H1 (cell line): ENCODE results near the gene NUDT1. TPM values are rescaled to one million over a fixed set of nuclear protein-coding genes. Genes with fewer than 3 reads are reported as not detected.

Source experiments
- CTCF ChIA-PET: fragments of 300-600 bp; sonication (Branson Sonifier 250); formaldehyde crosslinking; loops from one replicate; lab custom pipeline; 2021; ENCODE audit not compliant: partially characterized antibody; lab: Charles Lee
- POLR2A ChIA-PET: fragments of 300-600 bp; sonication (Branson Sonifier 250); formaldehyde crosslinking; loops from one replicate; lab custom pipeline; 2021; ENCODE audit warnings: inconsistent platforms; ENCODE audit not compliant: partially characterized antibody; lab: Charles Lee
- DNase-seq, 2 experiments: peaks; one replicate each; pipeline versions ENCODE4 v3.0.0 to v3.0.0-alpha.2; 2010 to 2022; ENCODE audit warnings: low spot score in 2 of 2, low read depth in 1 of 2, mixed read lengths in 1 of 2
- FAIRE-seq: peaks from 2 replicates; lab custom pipeline; 2011; peaks lifted over from hg19 to GRCh38; lab: Jason Lieb, UNC
- H2AFZ ChIP-seq: 2 replicates; pipeline ENCODE4 v1.8.1; 2012; ENCODE audit warnings: low read length, inconsistent platforms
- H2AK5ac ChIP-seq: 2 replicates; pipeline ENCODE4 v1.6.1; 2013; ENCODE audit warnings: low read depth, low read length
- H2BK120ac ChIP-seq: replicated peaks from 2 replicates; pipeline ENCODE3; 2013; ENCODE audit warnings: low read depth, low read length, inconsistent platforms
- H2BK12ac ChIP-seq: 2 replicates; pipeline ENCODE4 v1.6.1; 2013; ENCODE audit warnings: low read depth, low read length
- H2BK15ac ChIP-seq: 2 replicates; pipeline ENCODE4 v1.6.1; 2013; ENCODE audit warnings: low read length
- H2BK20ac ChIP-seq: 2 replicates; pipeline ENCODE4 v1.6.1; 2013; ENCODE audit warnings: low read length
- H2BK5ac ChIP-seq: 2 replicates; pipeline ENCODE4 v1.6.1; 2013; ENCODE audit warnings: low read depth, low read length
- H3K14ac ChIP-seq: 2 replicates; pipeline ENCODE4 v1.6.1; 2013; ENCODE audit warnings: inconsistent platforms; ENCODE audit not compliant: insufficient read length
- H3K18ac ChIP-seq: 2 replicates; pipeline ENCODE4 v1.6.1; 2013; ENCODE audit warnings: low read length; ENCODE audit errors: extremely low read depth
- H3K23ac ChIP-seq: 2 replicates; pipeline ENCODE4 v1.6.1; 2013; ENCODE audit warnings: inconsistent platforms; ENCODE audit not compliant: insufficient read length
- H3K23me2 ChIP-seq: 2 replicates; pipeline ENCODE4 v1.6.1; 2013; ENCODE audit warnings: low read depth, low read length
- H3K27ac ChIP-seq: 2 replicates; pipeline ENCODE4 v1.6.1; 2011; ENCODE audit warnings: low read depth, low read length, inconsistent platforms
- H3K27me3 ChIP-seq, 4 experiments: replicated peaks in 1 of 4; 1 replicate in 1 of 4; 2 replicates in 3 of 4; pipeline versions ENCODE4 v1.6.1 to v1.8.1; 2011 to 2013; ENCODE audit warnings: low read length in 3 of 4, mild to moderate bottlenecking in 3 of 4, inconsistent platforms in 2 of 4, mixed read lengths in 2 of 4, moderate library complexity in 1 of 4; ENCODE audit not compliant: control insufficient read depth in 3 of 4, insufficient read depth in 3 of 4; ENCODE audit errors: extremely low read depth in 1 of 4
- H3K36me3 ChIP-seq, 4 experiments: 2 replicates each; pipeline versions ENCODE4 v1.6.1 to v1.8.1; 2011 to 2013; ENCODE audit warnings: mild to moderate bottlenecking in 4 of 4, low read length in 3 of 4, moderate library complexity in 2 of 4, control low read depth in 1 of 4, inconsistent platforms in 1 of 4; ENCODE audit not compliant: insufficient read depth in 4 of 4, control insufficient read depth in 2 of 4
- H3K4ac ChIP-seq: replicated peaks from 2 replicates; pipeline ENCODE3; 2013; ENCODE audit warnings: low read length, low read depth, mixed read lengths, inconsistent platforms; ENCODE audit not compliant: insufficient read length
- H3K4me1 ChIP-seq, 4 experiments: replicated peaks in 1 of 4; 1 replicate in 1 of 4; 2 replicates in 3 of 4; pipeline versions ENCODE4 v1.6.1 to v1.8.1; 2011 to 2013; ENCODE audit warnings: low read length in 3 of 4, inconsistent platforms in 2 of 4, mixed read lengths in 1 of 4; ENCODE audit not compliant: insufficient read depth in 4 of 4, control insufficient read depth in 3 of 4
- H3K4me2 ChIP-seq, 2 experiments: 2 replicates each; pipeline versions ENCODE4 v1.6.1 to v1.8.1; 2011 to 2013; ENCODE audit warnings: low read depth in 2 of 2, low read length in 2 of 2, control low read depth in 1 of 2, inconsistent platforms in 1 of 2, mild to moderate bottlenecking in 1 of 2; ENCODE audit not compliant: insufficient read depth in 1 of 2
- H3K4me3 ChIP-seq, 4 experiments: fragments of 200-600, 300-600 bp in 1 of 4; sonication (generic), shearing (Covaris generic), sonication (Bioruptor Twin) in 1 of 4; 2 replicates each; pipeline versions ENCODE4 v1.5.1 to v1.8.1; 2011 to 2016; ENCODE audit warnings: low read length in 4 of 4, low read depth in 3 of 4, control low read depth in 2 of 4, inconsistent platforms in 2 of 4, mild to moderate bottlenecking in 2 of 4, mixed read lengths in 1 of 4, moderate library complexity in 1 of 4; ENCODE audit not compliant: insufficient read depth in 2 of 4; ENCODE audit errors: extremely low read depth in 1 of 4
- H3K56ac ChIP-seq: replicated peaks from 2 replicates; pipeline ENCODE3; 2013; ENCODE audit warnings: low read depth, mild to moderate bottlenecking, mixed read lengths, low read length, inconsistent platforms; ENCODE audit not compliant: insufficient read length
- H3K79me1 ChIP-seq: 2 replicates; pipeline ENCODE4 v1.6.1; 2013; ENCODE audit warnings: low read depth, low read length, control low read depth
- H3K79me2 ChIP-seq, 2 experiments: 2 replicates each; pipeline versions ENCODE4 v1.6.1 to v1.8.1; 2012 to 2013; ENCODE audit warnings: low read length in 2 of 2, mild to moderate bottlenecking in 2 of 2, inconsistent platforms in 1 of 2; ENCODE audit not compliant: insufficient read depth in 2 of 2, control insufficient read depth in 1 of 2
- H3K9ac ChIP-seq, 4 experiments: replicated peaks in 1 of 4; 1 replicate in 1 of 4; 2 replicates in 3 of 4; pipeline versions ENCODE4 v1.6.1 to v1.8.1; 2011 to 2013; ENCODE audit warnings: low read depth in 3 of 4, low read length in 3 of 4, control low read depth in 2 of 4, mild to moderate bottlenecking in 2 of 4, moderate library complexity in 2 of 4, inconsistent platforms in 1 of 4; ENCODE audit errors: extremely low read depth in 1 of 4
- H3K9me3 ChIP-seq, 2 experiments: 2 replicates each; pipeline versions ENCODE4 v1.6.1 to v1.8.1; 2012 to 2013; ENCODE audit warnings: mild to moderate bottlenecking in 2 of 2, moderate library complexity in 2 of 2, control low read depth in 1 of 2, inconsistent platforms in 1 of 2, low read depth in 1 of 2, low read length in 1 of 2, mixed read lengths in 1 of 2; ENCODE audit not compliant: insufficient read depth in 2 of 2
- H4K20me1 ChIP-seq, 2 experiments: replicated peaks in 1 of 2; 2 replicates each; pipeline versions ENCODE3 to v1.8.1; 2011 to 2013; ENCODE audit warnings: inconsistent platforms in 2 of 2, low read length in 2 of 2, mild to moderate bottlenecking in 1 of 2; ENCODE audit not compliant: insufficient read depth in 2 of 2, control insufficient read depth in 1 of 2
- H4K5ac ChIP-seq: 2 replicates; pipeline ENCODE4 v1.6.1; 2013; ENCODE audit warnings: low read length, low read depth, mixed read lengths, inconsistent platforms; ENCODE audit not compliant: insufficient read length
- H4K8ac ChIP-seq: 2 replicates; pipeline ENCODE4 v1.8.0; 2013; ENCODE audit warnings: mild to moderate bottlenecking, moderate library complexity, low read length, inconsistent platforms; ENCODE audit not compliant: insufficient read depth; ENCODE audit errors: extremely low read depth
- H4K91ac ChIP-seq: replicated peaks from 2 replicates; pipeline ENCODE3; 2013; ENCODE audit warnings: low read length, mixed read lengths, inconsistent platforms; ENCODE audit not compliant: insufficient read length
- BACH1 ChIP-seq: IDR thresholded peaks from 2 replicates; pipeline ENCODE4 v1.6.1; 2012; ENCODE audit warnings: low read length, improper control_type of control experiment
- CBX5 ChIP-seq: fragments of 300-800, 300-1000 bp; sonication (generic); IDR thresholded peaks from 2 replicates; pipeline ENCODE4 v1.7.1; 2016; ENCODE audit warnings: antibody characterized with exemption, low read length, low read depth
- CTCF ChIP-seq, 3 experiments: IDR thresholded peaks; 1 replicate in 2 of 3; 2 replicates in 1 of 3; pipeline versions ENCODE4 v1.5.1 to v1.6.1; 2011; ENCODE audit warnings: low read length in 3 of 3, mild to moderate bottlenecking in 3 of 3, inconsistent platforms in 2 of 3, low read depth in 1 of 3, moderate library complexity in 1 of 3; ENCODE audit not compliant: insufficient read depth in 1 of 3; ENCODE audit errors: control extremely low read depth in 1 of 3
- GTF2F1 ChIP-seq: IDR thresholded peaks from 2 replicates; pipeline ENCODE4 v1.6.1; 2012; ENCODE audit warnings: low read depth, low read length, improper control_type of control experiment, borderline replicate concordance
- JUN ChIP-seq: IDR thresholded peaks from 2 replicates; pipeline ENCODE4 v1.6.1; 2011; ENCODE audit warnings: low read depth, mild to moderate bottlenecking, improper control_type of control experiment, low read length
- PHF8 ChIP-seq: fragments of 200-600 bp; sonication (generic); conservative IDR thresholded peaks from 2 replicates; pipeline ENCODE4 v1.7.1; 2012; ENCODE audit warnings: low read depth, mild to moderate bottlenecking, inconsistent platforms, low read length, moderate library complexity
- RAD21 ChIP-seq, 2 experiments: IDR thresholded peaks in 1 of 2; conservative IDR thresholded peaks in 1 of 2; 2 replicates each; pipeline ENCODE4 v1.6.1; 2011; ENCODE audit warnings: low read depth in 2 of 2, low read length in 2 of 2, improper control_type of control experiment in 1 of 2, inconsistent platforms in 1 of 2, mild to moderate bottlenecking in 1 of 2, moderate library complexity in 1 of 2
- SP1 ChIP-seq: IDR thresholded peaks from 2 replicates; pipeline ENCODE4 v1.6.1; 2011; ENCODE audit warnings: low read depth, low read length
- SUZ12 ChIP-seq: fragments of 200-600 bp; sonication (generic); IDR thresholded peaks from 2 replicates; pipeline ENCODE4 v1.6.1; 2012; ENCODE audit warnings: mild to moderate bottlenecking, inconsistent platforms, low read length, moderate library complexity, mixed read lengths
- WGBS, 2 experiments: shearing (Covaris generic) in 1 of 2; methylation state at CpG; one replicate each; pipeline versions ENCODE4 v1.1.6 to v1.1.7; 2013 to 2015; ENCODE audit warnings: low lambda C conversion rate in 2 of 2, mixed read lengths in 2 of 2, inconsistent platforms in 1 of 2, low coverage in 1 of 2, missing lambda C conversion rate in 1 of 2; ENCODE audit not compliant: insufficient replicate concordance in 2 of 2, insufficient coverage in 1 of 2, insufficient read length in 1 of 2; ENCODE audit errors: extremely low coverage in 1 of 2, missing lambda C conversion rate in 1 of 2; 5-methylcytosine and 5-hydroxymethylcytosine counted together
- polyA plus RNA-seq, 7 experiments: library from polyadenylated mRNA; depleted of rRNA in 3 of 7; stranded (reverse) in 5 of 7; unstranded in 2 of 7; fragments of >200 nt in 5 of 7; fragments of 200-250 nt in 2 of 7; gene quantifications; 1 replicate in 5 of 7; 2 replicates in 1 of 7; 4 replicates in 1 of 7; pipeline versions ENCODE4 v1.2.1 to v1.2.3, GENCODE V29; 2011 to 2013; ENCODE audit warnings: missing spikeins in 2 of 7, mixed read lengths in 2 of 7
- total RNA-seq: library from RNA; stranded (reverse); fragmentation: NEBNext Ultra II Directional; extraction: Animal tissue kit (Norgen Biotek cat#: 25700); gene quantifications from 2 replicates; pipeline ENCODE4 v1.2.1, GENCODE V29; 2021

Gene NUDT1
- total and polyA plus RNA-seq, 2 of the 8 experiments (the other 6 are each of a cell fraction or from before 2014, with no cell fraction given): 76.1 to 89.5 TPM

DNA sequence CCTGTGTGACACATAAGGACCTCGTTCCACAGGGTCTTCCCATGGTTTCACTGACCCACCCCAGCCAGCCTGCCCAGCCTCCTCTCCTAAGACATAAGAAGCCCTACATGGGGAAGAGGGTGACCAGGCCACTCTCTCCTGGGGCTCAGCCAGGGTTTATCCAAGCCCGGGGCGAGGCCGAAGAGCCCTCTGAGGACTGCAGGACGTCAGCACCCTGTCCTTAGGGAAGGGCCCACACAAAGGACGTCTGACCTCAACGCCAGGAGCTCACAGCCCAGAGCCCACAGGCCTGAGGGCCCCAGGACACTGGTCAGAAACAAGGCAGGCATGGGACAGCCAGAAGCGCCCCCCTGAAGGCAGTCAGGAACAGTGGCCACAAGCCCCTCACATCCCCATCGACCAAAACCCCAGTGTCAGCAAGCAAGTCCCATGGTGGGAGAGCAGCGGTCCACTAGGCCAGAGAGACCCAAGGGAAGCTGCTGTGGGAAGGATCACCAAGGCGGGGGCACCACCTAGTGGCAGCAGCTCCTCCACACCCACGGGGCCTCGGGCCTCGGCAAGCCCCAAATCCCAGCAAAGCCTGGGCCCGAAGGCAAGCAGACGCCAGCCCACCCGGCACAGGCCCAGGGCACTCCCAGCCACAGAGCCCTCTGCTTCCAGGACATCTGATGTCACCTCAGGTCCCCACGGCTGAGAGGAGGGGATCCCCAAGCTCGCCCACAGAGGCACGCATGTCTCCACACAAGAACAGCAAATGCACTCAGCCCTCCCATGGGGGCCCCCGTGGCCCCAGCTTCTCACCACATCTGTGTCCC, 32.7 kb upstream of the NUDT1 start:
- H2BK15ac ChIP-seq: no peak overlapping the region
- FAIRE-seq: no peak
- H3K79me1 ChIP-seq: no peaks in the 10 kb centered on the region
- H2BK5ac ChIP-seq: peak overlapping the region; percentile 61
- no peaks in the 10 kb centered on the region for H3K23me2 ChIP-seq
- no peak overlapping the region for H2AK5ac ChIP-seq
- WGBS, 2 experiments: 76% methylated on average over 18 of the region's 21 CpGs; no CpG with 5 or more reads in 1 of the 2 experiments
- no peak overlapping the region for H4K91ac ChIP-seq
- peaks cover 8 to 41% (median 26%) of the 10 kb centered on the region in 4 experiments; a peak in 6 of 8 replicates for H3K36me3 ChIP-seq
- no peak overlapping the region for H2AFZ ChIP-seq
- H3K27me3 ChIP-seq: no peaks in the 10 kb centered on the region
- H3K56ac ChIP-seq: no peak overlapping the region
- H3K18ac ChIP-seq: no peak overlapping the region
- H4K8ac ChIP-seq: no peak overlapping the region; the same call in 1 of the 2 replicates
- peaks cover 0 to 3% of the 10 kb centered on the region in 2 experiments; a peak in 1 of 4 replicates for H3K79me2 ChIP-seq
- peaks cover 3 to 24% of the 10 kb centered on the region in 2 experiments for H4K20me1 ChIP-seq
- H3K27ac ChIP-seq: no peak overlapping the region
- no peak overlapping the region for H3K9ac ChIP-seq
- no peak overlapping the region for H2BK120ac ChIP-seq
- ChIA-PET CTCF (interaction anchor here (0.7 to 1.8 kb wide), 29 partner anchors 12 to 789 kb away, joined by 3 to 9 read pairs (median 3); partner anchors contain the start of genes MRM2 and NUDT1), POLR2A (interaction anchor here (0.6 to 1.0 kb wide), 2 partner anchors 24 to 110 kb away, joined by 3 to 4 read pairs; partner anchors contain the start of gene MAD1L1)
- H4K5ac ChIP-seq: no peak overlapping the region
- H3K23ac ChIP-seq: no peak overlapping the region
- no peak overlapping the region for H3K4ac ChIP-seq
- DNase-seq: peak; percentile 39 to 86
- H3K9me3 ChIP-seq: no peaks in the 10 kb centered on the region
- no peak overlapping the region for H3K4me2 ChIP-seq
- H2BK20ac ChIP-seq: no peak overlapping the region
- no peak overlapping the region for H3K4me3 ChIP-seq
- H2BK12ac ChIP-seq: no peak overlapping the region
- no peak overlapping the region for H3K14ac ChIP-seq
- no peaks in the 10 kb centered on the region for H3K4me1 ChIP-seq
- TF ChIP-seq GTF2F1: no peak
- TF ChIP-seq BACH1: no peak
- TF ChIP-seq SP1: no peak
- TF ChIP-seq PHF8: no peak
- TF ChIP-seq JUN: no peak
- no peak for TF ChIP-seq CBX5
- TF ChIP-seq RAD21 (IDR thresholded peaks at IDR 0.05 in 1 of 2, conservative IDR thresholded peaks at IDR 0.05 in 1 of 2; ENCODE audit: low read depth in 2 of 2, low read length in 2 of 2): peak; percentile 93 to 96
- TF ChIP-seq SUZ12: no peak
- TF ChIP-seq CTCF (IDR thresholded peaks at IDR 0.05; ENCODE audit: control extremely low read depth in 1 of 3, insufficient read depth in 1 of 3, low read depth in 1 of 3, low read length in 3 of 3): peak; percentile 85 to 93 (median 90)
